Anterior cingulate cortex (tissue), 58 donors: ENCODE measurements around the gene FBXO10.
A peak's percentile ranks its signal among the peaks of the same experiment; 100 is the strongest.

ENCODE experiments used
- DNase-seq, 58 donors: peaks; one replicate each; lab custom pipeline; 2025; lab: John Stamatoyannopoulos, UW

FBXO10 gene

GRCh38 chr9:37596504-37596903 is 20.3 kb upstream of the FBXO10 start:
- DNase-seq, result no peak

- DNase-seq, result no peak
Measured at GRCh38 chr9:37593883-37594448, 17.8 kb upstream of the FBXO10 start.

- DNase-seq, result peak; percentile 5 to 96 (median 90)
Measured at GRCh38 chr9:37592108-37592951, 16.1 kb upstream of the FBXO10 start, which contains the start of gene TOMM5. TSS of gene TOMM5 (minus strand) at chr9:37592597. CDS start at chr9:37592532, 65 bp downstream.

GRCh38 chr9:37587521-37587920 is 11.3 kb upstream of the FBXO10 start:
- DNase-seq, result no peak

- no peak for DNase-seq
Measured at GRCh38 chr9:37583522-37584121, 7.4 kb upstream of the FBXO10 start.

GRCh38 chr9:37582548-37583157 is 6.5 kb upstream of the FBXO10 start:
- DNase-seq, result peak in 3 of 58 donors; percentile 13 to 19 (median 14)

GRCh38 chr9:37575511-37575914 is 667 bp downstream of the FBXO10 start:
- DNase-seq, result peak in 2 of 58 donors; percentile 12 to 16

GRCh38 chr9:37575001-37575400 is 1.2 kb downstream of the FBXO10 start:
- DNase-seq, result peak in 1 of 58 donors; percentile 8

GRCh38 chr9:37574241-37574721 is 1.9 kb downstream of the FBXO10 start:
- DNase-seq, result no peak

GRCh38 chr9:37571282-37571681 is 4.9 kb downstream of the FBXO10 start:
- no peak for DNase-seq

- DNase-seq, result no peak
Measured at GRCh38 chr9:37566716-37567115, 9.5 kb downstream of the FBXO10 start.

GRCh38 chr9:37565661-37566618 is 10.2 kb downstream of the FBXO10 start:
- no peak for DNase-seq

- no peak for DNase-seq
Measured at GRCh38 chr9:37564916-37565315, 11.3 kb downstream of the FBXO10 start.

- DNase-seq, result no peak
Measured at GRCh38 chr9:37563806-37564513, 12.2 kb downstream of the FBXO10 start.

- no peak for DNase-seq
Measured at GRCh38 chr9:37562826-37563225, 13.4 kb downstream of the FBXO10 start.

GRCh38 chr9:37561682-37562081 is 14.5 kb downstream of the FBXO10 start:
- no peak for DNase-seq

GRCh38 chr9:37559855-37560592 is 16.2 kb downstream of the FBXO10 start:
- no peak for DNase-seq

- no peak for DNase-seq
Measured at GRCh38 chr9:37559125-37559524, 17.1 kb downstream of the FBXO10 start.
